Adrenal gland (tissue), 12 donors: ENCODE measurements around the gene PRICKLE1. TPM values are rescaled to one million over a fixed set of nuclear protein-coding genes. Genes with fewer than 3 reads are reported as not detected.

Experiments used
- DNase-seq, 7 donors: peaks; one replicate each; pipeline ENCODE4 v3.0.0-alpha.2; 2019 to 2020
- H3K27ac ChIP-seq, 5 donors: fragments of 200-600 bp; sonication (generic) in 4 of 5; 1 replicate in 3 of 5; 2 replicates in 2 of 5; pipeline versions ENCODE4 v1.5.1 to v1.8.0; 2016 to 2020; ENCODE audit warnings: mild to moderate bottlenecking in 1 of 5
- H3K27me3 ChIP-seq: fragments of 200-600 bp; 2 replicates; pipeline ENCODE4 v1.8.0; 2021
- H3K36me3 ChIP-seq, 2 donors: fragments of 200-600 bp; replicated peaks in 1 of 2; 1 replicate in 1 of 2; 2 replicates in 1 of 2; pipeline versions ENCODE4 v1.5.1 to v1.8.0; 2018 to 2022
- H3K4me1 ChIP-seq, 2 donors: fragments of 200-600 bp; replicated peaks in 1 of 2; 1 replicate in 1 of 2; 2 replicates in 1 of 2; pipeline versions ENCODE4 v1.5.1 to v1.8.0; 2018 to 2021
- H3K4me3 ChIP-seq, 4 donors: fragments of 200-600 bp; sonication (generic) in 3 of 4; one replicate each; pipeline ENCODE4 v1.5.1; 2016 to 2018
- H3K9me3 ChIP-seq, 3 donors: fragments of 200-600 bp; sonication (generic) in 1 of 3; replicated peaks in 1 of 3; 1 replicate in 2 of 3; 2 replicates in 1 of 3; pipeline versions ENCODE4 v1.5.1 to v1.8.0; 2016 to 2021
- CTCF ChIP-seq, 6 experiments: fragments of 450-650 bp in 4 of 6; fragments of 200-600 bp in 2 of 6; sonication (generic) in 1 of 6; IDR thresholded peaks; 1 replicate in 5 of 6; 2 replicates in 1 of 6; pipeline versions ENCODE4 v1.5.1 to v1.8.0; 2016 to 2021; ENCODE audit warnings: antibody characterized with exemption in 6 of 6, mild to moderate bottlenecking in 2 of 6, moderate library complexity in 1 of 6
- POLR2A ChIP-seq, 2 donors: fragments of 450-650 bp; IDR thresholded peaks; one replicate each; pipeline ENCODE4 v1.6.1; 2017; ENCODE audit warnings: antibody characterized with exemption in 2 of 2, mild to moderate bottlenecking in 2 of 2, moderate library complexity in 1 of 2
- WGBS, 4 donors: extraction: QIAGEN DNeasy Blood & Tissue Kit in 2 of 4; methylation state at CpG; one replicate each; pipeline versions ENCODE4 v1.1.5 to v1.1.7; 2013 to 2017; 5-methylcytosine and 5-hydroxymethylcytosine counted together
- intact Hi-C, 2 donors: fragments of 100-400 bp; cut with DNase I; formaldehyde crosslinking; loops; one replicate each; pipeline versions ENCODE4 v1.14.1 to v1.15.0; 2022 to 2023
- polyA plus RNA-seq, 3 donors: library from polyadenylated mRNA; stranded (reverse); fragments of 200-250 nt in 2 of 3; fragments of 350-450 nt in 1 of 3; fragmentation: Illumina TruSeq in 1 of 3; extraction: RNeasy Lipid Tissue Mini Kit (QIAGEN cat#74804) in 1 of 3; gene quantifications; one replicate each; pipeline ENCODE4 v1.2.3, GENCODE V29; 2013 to 2014
- total RNA-seq, 9 donors: library from RNA; depleted of rRNA in 4 of 9; stranded (reverse); fragments of >200 nt in 4 of 9; fragments of 120-200 nt in 1 of 9; fragmentation: NEBNext Ultra II Directional in 1 of 9; extraction: Animal tissue kit (Norgen Biotek cat#: 25700) in 1 of 9; gene quantifications; one replicate each; pipeline versions ENCODE4 v1.1.0 to v1.2.4, GENCODE V29; 2013 to 2023
- donor health status: healthy with polysubstance abuse.
- donor health status: Bipolar disorder and iron deficiency.
- donor health status: DM: yes; HTN: yes; CAD: no.
- donor health status: DM: no; HTN: no; CAD: no.
- donor health status: DM: no; HTN: no; CAD: no.
- donor health status: DM: yes; HTN: yes; CAD: no.

The PRICKLE1 gene
- total and polyA plus RNA-seq, 12 donors: 1.0 to 13.2 (median 5.1) TPM

- no peak overlapping the region for H3K27ac ChIP-seq
- no peak for DNase-seq
- H3K4me3 ChIP-seq: no peak overlapping the region
- no peaks in the 10 kb centered on the region for H3K36me3 ChIP-seq
- WGBS, 4 donors: 47 to 60% (median 54%) methylated on average over 3 of the region's 3 CpGs
- no peaks in the 10 kb centered on the region for H3K4me1 ChIP-seq
- no peaks in the 10 kb centered on the region for H3K9me3 ChIP-seq
- no peaks in the 10 kb centered on the region for H3K27me3 ChIP-seq
- TF ChIP-seq POLR2A (IDR thresholded peaks at IDR 0.05): no peak
- TF ChIP-seq CTCF (IDR thresholded peaks at IDR 0.05): no peak
- intact Hi-C loops: no loop called here
These were observed 51.3 kb downstream of the PRICKLE1 start for GRCh38 chr12:42538203-42538602.

GRCh38 chr12:42534184-42534838 lies 55.2 kb downstream of the PRICKLE1 start:
- Histone ChIP-seq H3K9me3 (no peaks in the 10 kb centered on the region), H3K4me1 (no peaks in the 10 kb centered on the region), H3K27ac (no peak overlapping the region), H3K4me3 (no peak overlapping the region), H3K36me3 (no peaks in the 10 kb centered on the region), H3K27me3 (no peaks in the 10 kb centered on the region)
- intact Hi-C loops: no loop called here
- WGBS, 4 donors: 77 to 90% (median 87%) methylated on average over 4 of the region's 4 CpGs
- TF ChIP-seq CTCF (IDR thresholded peaks at IDR 0.05): no peak
- no peak for TF ChIP-seq POLR2A (IDR thresholded peaks at IDR 0.05)
- no peak for DNase-seq

- 71 to 86% (median 83%) methylated on average over 2 of the region's 2 CpGs for WGBS, 4 donors
- H3K9me3 ChIP-seq: no peaks in the 10 kb centered on the region
- intact Hi-C loops: no loop called here
These were observed 59.3 kb downstream of the PRICKLE1 start for GRCh38 chr12:42530284-42530683.

GRCh38 chr12:42525444-42525843 lies 64.1 kb downstream of the PRICKLE1 start:
- H3K27me3 ChIP-seq: no peaks in the 10 kb centered on the region
- TF ChIP-seq CTCF (IDR thresholded peaks at IDR 0.05) (no peak), POLR2A (IDR thresholded peaks at IDR 0.05) (no peak)
- no peaks in the 10 kb centered on the region for H3K9me3 ChIP-seq
- DNase-seq: no peak
- intact Hi-C loops: no loop called here
- H3K36me3 ChIP-seq: no peaks in the 10 kb centered on the region
- WGBS, 4 donors: 62 to 71% (median 70%) methylated on average over 1 of the region's 1 CpG
- H3K4me3 ChIP-seq: no peak overlapping the region
- H3K27ac ChIP-seq: no peak overlapping the region
- H3K4me1 ChIP-seq: no peaks in the 10 kb centered on the region

More at GRCh38 chr12:42530284-42530683, 59.3 kb downstream of the PRICKLE1 start:
- H3K4me3 ChIP-seq: no peak overlapping the region
- no peak for TF ChIP-seq CTCF (IDR thresholded peaks at IDR 0.05)
- no peak for TF ChIP-seq POLR2A (IDR thresholded peaks at IDR 0.05)
- H3K27ac ChIP-seq: no peak overlapping the region
- no peaks in the 10 kb centered on the region for H3K36me3 ChIP-seq
- H3K27me3 ChIP-seq: no peaks in the 10 kb centered on the region
- no peak for DNase-seq
- H3K4me1 ChIP-seq: no peaks in the 10 kb centered on the region
